Osteoblast (primary cell): Measurements from ENCODE around the gene ZC3H4. TPM values are rescaled to one million over a fixed set of nuclear protein-coding genes. Genes with fewer than 3 reads are reported as not detected.
A peak's percentile ranks its signal among the peaks of the same experiment; 100 is the strongest.
"Not testable (repeated sequence)": the region's sequence is repeated elsewhere in the genome, so short reads cannot be mapped to it uniquely, and the experiment has no call there.

Experiments
- DNase-seq: peaks from one replicate; pipeline ENCODE4 v3.0.0; 2011; ENCODE audit warnings: low spot score, mixed read lengths; ENCODE audit not compliant: insufficient read length; ENCODE audit errors: missing footprints
- H2AFZ ChIP-seq: 2 replicates; pipeline ENCODE4 v1.6.0; 2011; ENCODE audit warnings: mild to moderate bottlenecking, low read length
- H3K27ac ChIP-seq: 2 replicates; pipeline ENCODE4 v1.5.1; 2011; ENCODE audit warnings: mild to moderate bottlenecking, low read depth, low read length, moderate library complexity
- H3K27me3 ChIP-seq: 2 replicates; pipeline ENCODE4 v1.6.0; 2012; ENCODE audit warnings: mild to moderate bottlenecking, control low read depth, inconsistent platforms, low read length, moderate library complexity; ENCODE audit not compliant: insufficient read depth
- H3K36me3 ChIP-seq: 2 replicates; pipeline ENCODE4 v1.5.1; 2011; ENCODE audit warnings: mild to moderate bottlenecking, low read length, control low read depth, moderate library complexity; ENCODE audit not compliant: insufficient read depth
- H3K4me1 ChIP-seq: 2 replicates; pipeline ENCODE4 v1.5.1; 2011; ENCODE audit warnings: mild to moderate bottlenecking, low read length, control low read depth, moderate library complexity; ENCODE audit not compliant: insufficient read depth
- H3K4me2 ChIP-seq: 2 replicates; pipeline ENCODE4 v1.6.0; 2011; ENCODE audit warnings: mild to moderate bottlenecking, low read length; ENCODE audit not compliant: insufficient read depth
- H3K4me3 ChIP-seq: fragments of 200-600 bp; sonication (generic); 3 replicates; pipeline ENCODE4 v1.5.1; 2012; ENCODE audit warnings: mild to moderate bottlenecking, low read length, inconsistent platforms; ENCODE audit not compliant: insufficient read depth
- H3K79me2 ChIP-seq: 2 replicates; pipeline ENCODE4 v1.6.0; 2012; ENCODE audit warnings: mild to moderate bottlenecking, low read length, control low read depth, inconsistent platforms; ENCODE audit not compliant: insufficient read depth
- H3K9me3 ChIP-seq: 2 replicates; pipeline ENCODE4 v1.5.1; 2011; ENCODE audit warnings: low read depth, low read length, control low read depth
- H4K20me1 ChIP-seq: 2 replicates; pipeline ENCODE4 v1.6.0; 2012; ENCODE audit warnings: mild to moderate bottlenecking, low read length, control low read depth; ENCODE audit not compliant: insufficient read depth
- CTCF ChIP-seq: IDR thresholded peaks from 2 replicates; pipeline ENCODE4 v1.5.1; 2011; ENCODE audit warnings: mild to moderate bottlenecking, low read depth, low read length, moderate library complexity; ENCODE audit errors: extremely low read depth
- total RNA-seq: library from RNA; depleted of rRNA; stranded (reverse); fragments of >200 nt; gene quantifications from 2 replicates; pipeline ENCODE4 v1.2.3, GENCODE V29; 2012

Gene ZC3H4
- total RNA-seq, 1 donor, result 14.1 TPM

GRCh38 chr19:47105874-47106273, 7.7 kb downstream of the ZC3H4 start:
- H3K4me1 ChIP-seq, result peaks cover 52% of the 10 kb centered on the region
- no peak overlapping the region for H3K4me3 ChIP-seq
- no peak for DNase-seq
- no peak overlapping the region for H2AFZ ChIP-seq
- H3K4me2 ChIP-seq, result peak overlapping the region; percentile 28
- H3K27ac ChIP-seq, result peak overlapping the region; percentile 100
- peaks cover 71% of the 10 kb centered on the region for H3K79me2 ChIP-seq
- no peaks in the 10 kb centered on the region for H3K27me3 ChIP-seq
- H3K36me3 ChIP-seq, result peaks cover 19% of the 10 kb centered on the region
- H4K20me1 ChIP-seq, result peaks cover 5% of the 10 kb centered on the region
- TF ChIP-seq CTCF, result no peak
- no peaks in the 10 kb centered on the region for H3K9me3 ChIP-seq

GRCh38 chr19:47104680-47105079, 8.9 kb downstream of the ZC3H4 start:
- H3K4me1 ChIP-seq, result peaks cover 44% of the 10 kb centered on the region
- no peaks in the 10 kb centered on the region for H3K9me3 ChIP-seq
- H3K4me3 ChIP-seq, result no peak overlapping the region
- peaks cover 16% of the 10 kb centered on the region for H3K36me3 ChIP-seq
- no peak overlapping the region for H3K27ac ChIP-seq
- H4K20me1 ChIP-seq, result peaks cover 5% of the 10 kb centered on the region
- peaks cover 71% of the 10 kb centered on the region for H3K79me2 ChIP-seq
- no peak overlapping the region for H2AFZ ChIP-seq
- no peaks in the 10 kb centered on the region for H3K27me3 ChIP-seq
- TF ChIP-seq CTCF, result no peak
- no peak overlapping the region for H3K4me2 ChIP-seq
- no peak for DNase-seq

GRCh38 chr19:47102346-47103060, 11.1 kb downstream of the ZC3H4 start:
- Histone ChIP-seq H3K79me2 (peaks cover 86% of the 10 kb centered on the region), H3K36me3 (peaks cover 16% of the 10 kb centered on the region), H3K9me3 (no peaks in the 10 kb centered on the region), H3K27me3 (no peaks in the 10 kb centered on the region), H4K20me1 (peaks cover 8% of the 10 kb centered on the region), H3K4me3 (no peak overlapping the region), H3K4me1 (peaks cover 40% of the 10 kb centered on the region), H2AFZ (no peak overlapping the region), H3K4me2 (peak overlapping the region; percentile 47), H3K27ac (peak overlapping the region; percentile 19)
- no peak for DNase-seq
- TF ChIP-seq CTCF, result no peak

GRCh38 chr19:47101116-47101515, 12.5 kb downstream of the ZC3H4 start:
- not testable (repeated sequence) for H3K9me3 ChIP-seq, H3K27ac ChIP-seq, H3K4me2 ChIP-seq, DNase-seq, H3K4me3 ChIP-seq, H2AFZ ChIP-seq, H3K27me3 ChIP-seq, H4K20me1 ChIP-seq
- H3K4me1 ChIP-seq, result peaks cover 34% of the 10 kb centered on the region
- peaks cover 16% of the 10 kb centered on the region for H3K36me3 ChIP-seq
- H3K79me2 ChIP-seq, result peaks cover 98% of the 10 kb centered on the region
